Astrocyte (in vitro differentiated cells and primary cell): ENCODE results near the gene ADH1A.

Source experiments
- EZH2 ChIP-seq: IDR thresholded peaks from 2 replicates; pipeline ENCODE4 v1.6.1; 2012; ENCODE audit warnings: mild to moderate bottlenecking, low read length, inconsistent platforms; ENCODE audit not compliant: insufficient read depth
- TF ChIP-seq, protein P1 (sequence below): IDR thresholded peaks from 2 replicates; pipeline ENCODE4 v1.5.1; 2011; ENCODE audit warnings: low read depth, mild to moderate bottlenecking, inconsistent platforms, low read length, moderate library complexity; ENCODE audit not compliant: insufficient read depth

- TF ChIP-seq, protein P1, sequence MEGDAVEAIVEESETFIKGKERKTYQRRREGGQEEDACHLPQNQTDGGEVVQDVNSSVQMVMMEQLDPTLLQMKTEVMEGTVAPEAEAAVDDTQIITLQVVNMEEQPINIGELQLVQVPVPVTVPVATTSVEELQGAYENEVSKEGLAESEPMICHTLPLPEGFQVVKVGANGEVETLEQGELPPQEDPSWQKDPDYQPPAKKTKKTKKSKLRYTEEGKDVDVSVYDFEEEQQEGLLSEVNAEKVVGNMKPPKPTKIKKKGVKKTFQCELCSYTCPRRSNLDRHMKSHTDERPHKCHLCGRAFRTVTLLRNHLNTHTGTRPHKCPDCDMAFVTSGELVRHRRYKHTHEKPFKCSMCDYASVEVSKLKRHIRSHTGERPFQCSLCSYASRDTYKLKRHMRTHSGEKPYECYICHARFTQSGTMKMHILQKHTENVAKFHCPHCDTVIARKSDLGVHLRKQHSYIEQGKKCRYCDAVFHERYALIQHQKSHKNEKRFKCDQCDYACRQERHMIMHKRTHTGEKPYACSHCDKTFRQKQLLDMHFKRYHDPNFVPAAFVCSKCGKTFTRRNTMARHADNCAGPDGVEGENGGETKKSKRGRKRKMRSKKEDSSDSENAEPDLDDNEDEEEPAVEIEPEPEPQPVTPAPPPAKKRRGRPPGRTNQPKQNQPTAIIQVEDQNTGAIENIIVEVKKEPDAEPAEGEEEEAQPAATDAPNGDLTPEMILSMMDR, result no peak
- no peak for TF ChIP-seq EZH2
Measured at GRCh38 chr4:99315839-99316238, 25.1 kb upstream of the ADH1A start.
